Epithelial cell of esophagus (primary cell): ENCODE measurements around the gene CCDC150.

Experiments
- DNase-seq: peaks from one replicate; pipeline ENCODE4 v3.0.0; 2010; ENCODE audit warnings: low read depth
- H3K4me3 ChIP-seq: 2 replicates; pipeline ENCODE4 v1.5.1; 2011; ENCODE audit warnings: mild to moderate bottlenecking, low read length, control low read depth
- CTCF ChIP-seq: IDR thresholded peaks from 2 replicates; pipeline ENCODE4 v1.5.1; 2011; ENCODE audit warnings: low read depth, mild to moderate bottlenecking, low read length, control low read depth, inconsistent platforms; ENCODE audit not compliant: insufficient read depth; ENCODE audit errors: missing control alignments

CCDC150 gene

DNA sequence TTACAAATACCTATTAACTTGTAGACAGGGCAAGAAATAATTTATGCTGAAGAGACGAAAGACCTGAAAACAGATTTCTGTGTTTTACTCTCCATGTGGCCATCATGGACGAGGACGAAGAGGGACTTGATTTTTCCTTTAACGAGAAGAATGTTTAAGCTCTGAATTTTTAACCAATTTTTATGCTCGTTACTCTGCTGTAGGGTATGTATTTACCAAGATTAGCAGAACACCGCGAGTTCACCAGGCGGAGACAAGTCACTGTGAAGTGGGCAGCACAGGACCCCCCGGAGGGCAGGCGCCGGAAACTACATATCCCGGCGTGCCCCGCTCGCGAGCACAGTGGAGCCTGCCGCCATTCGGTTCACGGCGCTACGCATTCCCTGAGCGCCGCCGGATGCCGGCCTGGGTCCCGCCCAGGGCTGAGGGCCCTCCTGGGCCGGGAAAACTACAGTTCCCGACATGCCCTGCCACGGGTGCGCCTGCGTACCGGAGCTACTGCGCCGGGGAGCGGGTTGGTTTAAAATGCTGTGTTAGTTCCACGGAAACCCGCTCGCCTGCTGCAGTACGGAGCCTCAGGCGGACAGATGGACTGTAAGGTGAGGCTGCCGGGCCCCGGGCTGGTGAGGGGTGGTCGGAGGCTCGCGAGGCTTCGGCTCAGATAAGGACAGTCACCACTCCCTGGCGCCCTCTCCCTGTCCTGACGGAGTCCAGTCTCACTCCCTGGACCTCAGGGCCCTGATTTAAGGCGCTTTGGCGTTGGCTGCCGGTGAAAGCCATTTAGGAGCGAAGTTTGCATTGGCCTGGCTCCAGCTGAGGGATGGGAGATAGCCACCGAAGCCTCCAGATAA, at the start of gene CCDC150:
TSS of gene CCDC150 (plus strand) at position 536 of the 851 bp plus-strand sequence. CDS start at position 588, 52 bp downstream.
- peak; percentile 95 for DNase-seq
- TF ChIP-seq CTCF = peak; percentile 15
- peak within 1 kb of the TSS; percentile 73 for H3K4me3 ChIP-seq

DNA sequence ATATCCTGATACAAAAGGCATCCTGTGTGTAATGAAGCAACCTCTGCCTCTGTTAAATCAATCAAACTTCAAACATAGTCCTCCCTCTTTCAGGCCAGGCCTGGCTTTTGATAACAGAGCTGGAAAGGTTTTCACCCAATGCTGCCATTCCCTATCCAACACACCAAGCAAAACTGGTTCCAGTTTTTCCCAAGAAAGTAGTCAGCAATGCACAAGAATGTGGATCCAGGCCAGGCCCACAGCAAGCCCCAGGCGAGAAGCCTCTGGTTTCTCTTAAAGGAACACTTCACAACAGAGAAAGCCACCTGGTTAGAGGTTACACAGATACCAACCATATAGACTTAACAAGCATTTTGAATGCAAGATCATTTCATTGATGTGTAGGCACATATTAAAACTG, 49.2 kb upstream of the CCDC150 start:
- TF ChIP-seq CTCF = no peak
- peak; percentile 36 for DNase-seq

DNA sequence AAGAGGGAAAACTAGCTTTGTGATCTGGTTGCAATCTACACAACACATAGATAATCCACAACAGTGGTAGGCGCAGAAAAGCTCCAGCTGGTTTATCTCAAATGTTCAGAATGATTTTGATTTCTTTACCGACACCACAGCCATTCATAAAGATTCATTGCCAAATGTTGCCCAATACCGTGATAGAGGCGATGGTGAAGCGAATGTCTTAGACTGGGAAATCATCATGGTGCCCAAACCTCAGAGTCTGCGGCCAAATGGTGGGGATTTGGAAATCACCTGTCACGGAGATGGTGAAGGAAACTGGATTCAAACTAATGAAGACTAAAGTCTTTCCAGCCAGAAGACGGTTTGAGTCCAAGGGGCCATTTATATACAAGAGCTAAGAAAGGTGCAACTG, 48.5 kb upstream of the CCDC150 start:
- no peak for TF ChIP-seq CTCF
- H3K4me3 ChIP-seq = no peak overlapping the region
- no peak for DNase-seq

More for the DNA sequence above, 49.2 kb upstream of the CCDC150 start:
- no peak overlapping the region for H3K4me3 ChIP-seq

- TF ChIP-seq CTCF = no peak
- DNase-seq = no peak
- no peak overlapping the region for H3K4me3 ChIP-seq
Observed at GRCh38 chr2:196591621-196592022, 47.9 kb upstream of the CCDC150 start.

DNA sequence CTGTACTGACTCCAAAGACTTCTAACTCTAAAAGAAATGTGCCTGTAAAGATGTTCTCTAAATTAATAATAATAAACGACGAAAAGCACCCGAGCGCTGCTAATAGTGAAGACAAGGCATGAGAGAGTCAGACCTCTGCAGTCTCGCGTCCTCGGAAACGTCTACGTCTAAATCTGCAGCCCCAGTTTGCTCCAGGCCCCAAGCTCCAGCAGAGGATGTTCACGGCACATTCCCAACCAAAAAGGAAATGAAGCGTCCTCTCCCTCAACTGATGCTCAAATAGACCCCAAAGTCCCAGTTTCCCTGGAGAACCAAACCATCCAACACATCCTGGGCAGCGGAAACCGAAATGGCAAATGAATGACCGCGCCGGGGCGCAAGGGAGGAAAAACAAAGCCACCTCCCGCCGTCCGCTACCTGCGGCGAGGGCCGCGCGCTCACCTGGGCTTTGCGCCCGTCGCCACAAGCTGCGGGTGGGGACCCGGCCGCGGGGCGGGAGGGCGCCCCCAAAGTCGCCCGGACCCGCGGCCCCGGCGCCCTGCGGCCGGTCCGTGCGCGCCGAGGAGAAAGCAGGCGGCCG, 47.1 kb upstream of the CCDC150 start:
- peak overlapping the region; percentile 35 for H3K4me3 ChIP-seq
- peak; percentile 7 for TF ChIP-seq CTCF
- peak; percentile 41 for DNase-seq

DNA sequence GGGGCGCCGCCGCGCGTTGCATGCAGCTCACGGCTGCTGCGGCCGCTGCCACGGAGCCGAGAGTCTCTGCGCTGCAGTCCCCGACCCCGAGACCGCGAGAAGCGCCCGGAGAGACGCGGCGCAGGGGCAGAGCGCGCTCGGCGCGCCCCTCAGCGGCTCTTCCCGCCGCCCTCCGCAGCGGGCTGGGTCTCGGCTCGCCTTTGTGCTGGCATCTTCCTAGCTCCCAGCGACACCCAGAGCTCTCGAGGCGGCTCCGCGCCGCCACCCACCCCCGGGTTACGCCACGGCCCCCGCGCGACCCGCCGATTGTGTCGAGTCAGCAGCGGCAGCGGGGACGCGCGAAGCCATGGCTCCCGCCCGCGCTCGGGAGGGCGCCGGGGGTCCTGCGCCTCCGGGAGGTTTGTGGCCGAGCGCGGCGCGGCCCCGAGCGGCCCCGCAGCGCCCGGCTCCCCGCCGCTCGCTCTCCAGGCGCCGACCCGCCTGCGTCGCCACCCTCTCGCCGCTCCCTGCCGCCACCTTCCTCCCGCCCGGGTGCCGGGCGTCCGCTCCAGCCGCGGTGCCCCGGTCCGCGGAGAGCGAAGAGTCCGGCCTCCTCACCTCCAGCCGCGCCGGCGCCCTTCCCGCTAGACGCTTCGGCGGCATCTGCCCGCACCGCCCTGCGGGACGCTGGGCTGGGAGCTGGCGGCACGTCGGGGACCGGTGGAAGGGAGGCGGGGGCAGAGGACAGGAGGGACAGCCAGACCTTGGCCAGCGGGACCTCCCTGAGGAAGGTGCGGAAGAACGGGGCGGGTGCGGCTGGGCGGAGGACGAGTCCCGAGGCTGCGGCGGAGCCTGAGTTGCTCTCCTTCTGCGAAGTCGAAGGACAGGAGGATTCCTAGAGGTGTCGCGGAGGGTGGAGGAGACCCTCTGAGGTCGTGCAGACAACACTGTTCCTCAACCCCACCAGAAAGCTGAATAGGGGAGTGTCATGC, 46.3 kb upstream of the CCDC150 start, which contains the start of gene HECW2:
TSS of gene HECW2 (minus strand) at position 644 of the 971 bp plus-strand sequence.
- peak within 1 kb of the TSS; percentile 37 for H3K4me3 ChIP-seq
- TF ChIP-seq CTCF = no peak
- peak; percentile 36 for DNase-seq
